ENCODE results near the gene RIPOR1. TPM values are rescaled to one million over a fixed set of nuclear protein-coding genes. Genes with fewer than 3 reads are reported as not detected.

RIPOR1 gene
- total RNA-seq, 1 donor from 2014 or later = 13.7 TPM

DNA sequence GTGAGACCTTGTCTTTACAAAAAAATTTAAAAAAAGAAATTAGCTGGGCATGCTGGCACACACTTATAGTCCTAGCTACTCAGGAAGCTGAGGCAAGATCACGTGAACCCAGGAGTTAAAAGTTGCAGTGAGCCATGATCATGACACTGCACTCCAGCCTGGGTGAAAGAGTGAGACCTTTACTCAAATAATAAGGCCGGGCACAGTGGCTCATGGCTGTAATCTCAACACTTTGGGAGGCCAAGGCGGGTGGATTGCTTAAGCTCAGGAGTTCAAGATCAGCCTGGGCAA lies 11.5 kb upstream of the RIPOR1 start:
- Histone ChIP-seq H3K36me3 (ENCODE audit: control insufficient read depth, insufficient read depth, low read length) (no peaks in the 10 kb centered on the region), H3K27me3 (ENCODE audit: control insufficient read depth, insufficient read depth, low read length) (no peaks in the 10 kb centered on the region), H3K4me3 (ENCODE audit: low read depth, low read length) (no peak overlapping the region)
- DNase-seq (ENCODE audit: low read depth) (no peak), FAIRE-seq (no peak)
- TF ChIP-seq, protein P1, sequence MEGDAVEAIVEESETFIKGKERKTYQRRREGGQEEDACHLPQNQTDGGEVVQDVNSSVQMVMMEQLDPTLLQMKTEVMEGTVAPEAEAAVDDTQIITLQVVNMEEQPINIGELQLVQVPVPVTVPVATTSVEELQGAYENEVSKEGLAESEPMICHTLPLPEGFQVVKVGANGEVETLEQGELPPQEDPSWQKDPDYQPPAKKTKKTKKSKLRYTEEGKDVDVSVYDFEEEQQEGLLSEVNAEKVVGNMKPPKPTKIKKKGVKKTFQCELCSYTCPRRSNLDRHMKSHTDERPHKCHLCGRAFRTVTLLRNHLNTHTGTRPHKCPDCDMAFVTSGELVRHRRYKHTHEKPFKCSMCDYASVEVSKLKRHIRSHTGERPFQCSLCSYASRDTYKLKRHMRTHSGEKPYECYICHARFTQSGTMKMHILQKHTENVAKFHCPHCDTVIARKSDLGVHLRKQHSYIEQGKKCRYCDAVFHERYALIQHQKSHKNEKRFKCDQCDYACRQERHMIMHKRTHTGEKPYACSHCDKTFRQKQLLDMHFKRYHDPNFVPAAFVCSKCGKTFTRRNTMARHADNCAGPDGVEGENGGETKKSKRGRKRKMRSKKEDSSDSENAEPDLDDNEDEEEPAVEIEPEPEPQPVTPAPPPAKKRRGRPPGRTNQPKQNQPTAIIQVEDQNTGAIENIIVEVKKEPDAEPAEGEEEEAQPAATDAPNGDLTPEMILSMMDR (IDR thresholded peaks at IDR 0.05; ENCODE audit: insufficient read depth, low read length, severe bottlenecking) = no peak

GRCh38 chr16:67517661-67518423 lies 10.8 kb upstream of the RIPOR1 start:
- FAIRE-seq (no peak), DNase-seq (ENCODE audit: low read depth) (no peak)
- Histone ChIP-seq H3K36me3 (ENCODE audit: control insufficient read depth, insufficient read depth, low read length) (no peaks in the 10 kb centered on the region), H3K4me3 (ENCODE audit: low read depth, low read length) (no peak overlapping the region), H3K27me3 (ENCODE audit: control insufficient read depth, insufficient read depth, low read length) (no peaks in the 10 kb centered on the region)
- TF ChIP-seq, protein P1 (IDR thresholded peaks at IDR 0.05; ENCODE audit: insufficient read depth, low read length, severe bottlenecking) = no peak

DNA sequence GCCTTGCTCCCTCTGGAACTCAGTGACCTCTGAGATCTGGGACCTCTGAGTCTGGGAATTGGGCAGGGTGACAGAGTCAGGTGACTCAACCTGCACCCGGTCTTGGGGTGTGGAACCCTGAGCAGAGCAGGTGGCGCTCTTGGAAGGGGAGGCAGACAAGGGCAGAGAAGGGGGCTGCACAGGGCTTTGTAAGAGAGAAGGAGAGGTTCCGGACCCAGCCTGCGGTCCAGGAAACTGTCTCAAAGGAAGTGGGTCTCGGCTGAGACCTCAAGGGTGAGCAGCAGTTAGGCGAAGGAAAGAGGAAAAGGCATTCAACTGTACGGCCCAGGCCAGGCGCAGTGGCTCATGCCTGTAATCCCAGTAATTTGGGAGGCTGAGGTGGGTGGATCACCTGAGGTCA lies 10.0 kb upstream of the RIPOR1 start:
- no peak for FAIRE-seq
- TF ChIP-seq, protein P1 (IDR thresholded peaks at IDR 0.05; ENCODE audit: insufficient read depth, low read length, severe bottlenecking) = no peak

DNA sequence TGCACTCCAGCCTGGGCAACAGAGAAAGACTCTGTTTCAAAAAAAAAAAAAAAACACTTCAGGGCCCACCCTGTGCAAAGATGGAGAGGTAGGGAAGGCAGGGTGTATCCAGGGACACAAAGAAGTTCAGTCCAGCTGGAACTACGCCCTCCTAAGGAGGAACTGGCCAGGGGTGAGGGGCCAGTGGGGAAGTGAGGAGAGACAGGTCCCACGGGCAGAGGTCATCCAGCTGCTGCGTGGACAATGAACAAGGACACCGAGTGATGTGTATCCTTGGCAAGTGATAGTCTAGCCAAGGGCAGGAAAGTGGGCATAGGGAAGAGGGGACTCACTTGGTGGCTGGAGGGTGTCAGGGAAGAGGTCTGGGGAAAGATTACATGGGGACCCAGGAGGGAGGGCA lies 9.4 kb upstream of the RIPOR1 start:
- no peak for FAIRE-seq
- DNase-seq (ENCODE audit: low read depth) = no peak
- no peak overlapping the region for H3K4me3 ChIP-seq (ENCODE audit: low read depth, low read length)
- no peaks in the 10 kb centered on the region for H3K27me3 ChIP-seq (ENCODE audit: control insufficient read depth, insufficient read depth, low read length)
- TF ChIP-seq, protein P1 (IDR thresholded peaks at IDR 0.05; ENCODE audit: insufficient read depth, low read length, severe bottlenecking) = no peak
- no peaks in the 10 kb centered on the region for H3K36me3 ChIP-seq (ENCODE audit: control insufficient read depth, insufficient read depth, low read length)

More for the DNA sequence above, 10.0 kb upstream of the RIPOR1 start:
- no peak overlapping the region for H3K4me3 ChIP-seq (ENCODE audit: low read depth, low read length)
- H3K27me3 ChIP-seq (ENCODE audit: control insufficient read depth, insufficient read depth, low read length) = no peaks in the 10 kb centered on the region
- no peak for DNase-seq (ENCODE audit: low read depth)
- no peaks in the 10 kb centered on the region for H3K36me3 ChIP-seq (ENCODE audit: control insufficient read depth, insufficient read depth, low read length)

- DNase-seq (ENCODE audit: low read depth) (peak; percentile 93), FAIRE-seq (no peak)
- no peaks in the 10 kb centered on the region for H3K36me3 ChIP-seq (ENCODE audit: control insufficient read depth, insufficient read depth, low read length)
- H3K4me3 ChIP-seq (ENCODE audit: low read depth, low read length) = peak overlapping the region; percentile 43
- TF ChIP-seq, protein P1 (IDR thresholded peaks at IDR 0.05; ENCODE audit: insufficient read depth, low read length, severe bottlenecking) = peak; percentile 98
- no peaks in the 10 kb centered on the region for H3K27me3 ChIP-seq (ENCODE audit: control insufficient read depth, insufficient read depth, low read length)
Observed at GRCh38 chr16:67521095-67521804, 7.4 kb upstream of the RIPOR1 start.
